Testis (tissue), 3 donors: ENCODE measurements around the gene GGA1. TPM values are rescaled to one million over a fixed set of nuclear protein-coding genes. Genes with fewer than 3 reads are reported as not detected.
"Not testable (repeated sequence)": the region's sequence is repeated elsewhere in the genome, so short reads cannot be mapped to it uniquely, and the experiment has no call there.

Source experiments
- DNase-seq: peaks from one replicate; pipeline ENCODE4 v3.0.0-alpha.2; 2019
- H3K27ac ChIP-seq, 2 donors: fragments of 200-600 bp; sonication (generic); one replicate each; pipeline ENCODE4 v1.5.1; 2019
- H3K27me3 ChIP-seq: fragments of 200-600 bp; sonication (generic); one replicate; pipeline ENCODE4 v1.5.1; 2019
- H3K36me3 ChIP-seq: fragments of 200-600 bp; sonication (generic); one replicate; pipeline ENCODE4 v1.5.1; 2017; ENCODE audit warnings: low read depth; ENCODE audit errors: missing control alignments
- H3K4me1 ChIP-seq: fragments of 200-600 bp; sonication (generic); one replicate; pipeline ENCODE4 v1.5.1; 2019
- H3K4me3 ChIP-seq, 2 donors: fragments of 200-600 bp; sonication (generic); one replicate each; pipeline ENCODE4 v1.5.1; 2017 to 2019
- H3K9me3 ChIP-seq: fragments of 200-600 bp; sonication (generic); one replicate; pipeline ENCODE4 v1.5.1; 2017
- CTCF ChIP-seq, 3 experiments: fragments of 450-650 bp in 2 of 3; fragments of 200-600 bp in 1 of 3; sonication (generic) in 1 of 3; IDR thresholded peaks; one replicate each; pipeline ENCODE4 v1.5.1; 2016 to 2019; ENCODE audit warnings: antibody characterized with exemption in 3 of 3, mild to moderate bottlenecking in 2 of 3, moderate library complexity in 1 of 3
- POLR2A ChIP-seq: fragments of 450-650 bp; IDR thresholded peaks from one replicate; pipeline ENCODE4 v1.6.1; 2017; ENCODE audit warnings: antibody characterized with exemption, mild to moderate bottlenecking, moderate library complexity
- WGBS, 2 donors: methylation state at CpG; one replicate each; pipeline ENCODE4 v1.1.5; 2018; 5-methylcytosine and 5-hydroxymethylcytosine counted together
- intact Hi-C: fragments of 100-400 bp; cut with DNase I; formaldehyde crosslinking; loops from one replicate; pipeline ENCODE4 v1.15.1; 2023; ENCODE audit warnings: low total_unique reads
- polyA plus RNA-seq: library from polyadenylated mRNA; stranded (reverse); fragments of 350-450 nt; fragmentation: Illumina TruSeq; extraction: RNeasy Lipid Tissue Mini Kit (QIAGEN cat#74804); gene quantifications from one replicate; pipeline ENCODE4 v1.2.3, GENCODE V29; 2014; ENCODE audit warnings: low read depth, low replicate concordance; ENCODE audit not compliant: insufficient read depth
- total RNA-seq, 2 donors: library from RNA; depleted of rRNA; stranded (reverse); fragments of >200 nt; gene quantifications; one replicate each; pipeline ENCODE4 v1.2.3, GENCODE V29; 2016

GGA1 gene
- total and polyA plus RNA-seq, 3 donors from 2014 or later = 274 to 359 (median 354) TPM

GRCh38 chr22:37582526-37582925 lies 26.1 kb upstream of the GGA1 start:
- Histone ChIP-seq H3K4me3 (no peak overlapping the region), H3K27me3 (no peaks in the 10 kb centered on the region), H3K4me1 (no peaks in the 10 kb centered on the region), H3K27ac (no peak overlapping the region), H3K36me3 (no peaks in the 10 kb centered on the region), H3K9me3 (no peaks in the 10 kb centered on the region)
- TF ChIP-seq CTCF (IDR thresholded peaks at IDR 0.05) (no peak), POLR2A (no peak)
- DNase-seq = no peak
- 87 to 88% methylated on average over 4 of the region's 4 CpGs for WGBS, 2 donors
- intact Hi-C loops = no loop called here

GRCh38 chr22:37588546-37589215 lies 20.0 kb upstream of the GGA1 start:
- intact Hi-C loops = no loop called here
- no peak for DNase-seq
- Histone ChIP-seq H3K36me3 (no peaks in the 10 kb centered on the region), H3K9me3 (no peaks in the 10 kb centered on the region), H3K4me3 (no peak overlapping the region), H3K4me1 (peaks cover 7% of the 10 kb centered on the region), H3K27me3 (no peaks in the 10 kb centered on the region), H3K27ac (no peak overlapping the region)
- TF ChIP-seq CTCF (IDR thresholded peaks at IDR 0.05) = no peak
- no peak for TF ChIP-seq POLR2A
- 65 to 74% methylated on average over 9 to 11 of the region's 11 CpGs for WGBS, 2 donors

GRCh38 chr22:37589636-37590035 lies 19.0 kb upstream of the GGA1 start:
- no peak overlapping the region for H3K4me3 ChIP-seq
- H3K27me3 ChIP-seq = no peaks in the 10 kb centered on the region
- intact Hi-C loops = no loop called here
- H3K4me1 ChIP-seq = peaks cover 7% of the 10 kb centered on the region
- WGBS, 2 donors = 90 to 95% methylated on average over 5 of the region's 5 CpGs
- no peaks in the 10 kb centered on the region for H3K36me3 ChIP-seq
- no peaks in the 10 kb centered on the region for H3K9me3 ChIP-seq
- DNase-seq = no peak
- H3K27ac ChIP-seq = no peak overlapping the region
- TF ChIP-seq CTCF (IDR thresholded peaks at IDR 0.05) (no peak), POLR2A (no peak)

GRCh38 chr22:37591081-37591480 lies 17.6 kb upstream of the GGA1 start:
- H3K4me1 ChIP-seq, intact Hi-C loops, H3K27me3 ChIP-seq, H3K4me3 ChIP-seq, DNase-seq, H3K9me3 ChIP-seq, H3K36me3 ChIP-seq, H3K27ac ChIP-seq: not testable (repeated sequence)
- WGBS, 2 donors = 93 to 95% methylated on average over 6 of the region's 6 CpGs

GRCh38 chr22:37591823-37592404 lies 16.7 kb upstream of the GGA1 start:
- Histone ChIP-seq H3K36me3 (no peaks in the 10 kb centered on the region), H3K4me1 (peaks cover 7% of the 10 kb centered on the region), H3K9me3 (no peaks in the 10 kb centered on the region), H3K27ac (no peak overlapping the region), H3K27me3 (no peaks in the 10 kb centered on the region), H3K4me3 (no peak overlapping the region)
- no peak for DNase-seq
- TF ChIP-seq CTCF (IDR thresholded peaks at IDR 0.05) (no peak), POLR2A (no peak)
- intact Hi-C loops = no loop called here
- WGBS, 2 donors = 89 to 90% methylated on average over 12 of the region's 12 CpGs
